AG09319 (cell line): ENCODE measurements around the gene RGMA.

Experiments used
- DNase-seq: peaks from one replicate; pipeline ENCODE4 v3.0.0-alpha.2; 2010; ENCODE audit warnings: low read depth; ENCODE audit errors: extremely low read depth
- CTCF ChIP-seq: IDR thresholded peaks from 2 replicates; pipeline ENCODE4 v1.5.1; 2011; ENCODE audit warnings: low read depth, mild to moderate bottlenecking, inconsistent platforms, low read length, moderate library complexity

Gene RGMA

GRCh38 chr15:93126599-93126998, 37.6 kb upstream of the RGMA start:
- no peak for TF ChIP-seq CTCF
- DNase-seq = no peak

GRCh38 chr15:93126148-93126547, 37.1 kb upstream of the RGMA start:
- TF ChIP-seq CTCF = no peak

GRCh38 chr15:93124126-93124525, 35.1 kb upstream of the RGMA start:
- TF ChIP-seq CTCF = no peak
- DNase-seq = no peak

More at GRCh38 chr15:93126148-93126547, 37.1 kb upstream of the RGMA start:
- no peak for DNase-seq

- no peak for DNase-seq
- no peak for TF ChIP-seq CTCF
Measured at GRCh38 chr15:93121973-93122910, 33.2 kb upstream of the RGMA start.

GRCh38 chr15:93121107-93121506, 32.1 kb upstream of the RGMA start:
- DNase-seq = no peak
- TF ChIP-seq CTCF = no peak

GRCh38 chr15:93118904-93119303, 29.9 kb upstream of the RGMA start:
- no peak for DNase-seq
- TF ChIP-seq CTCF = no peak

- no peak for TF ChIP-seq CTCF
- no peak for DNase-seq
Measured at GRCh38 chr15:93111451-93111850, 22.4 kb upstream of the RGMA start.
